H9 (cell line): ENCODE data around the gene ANKIB1. TPM values are rescaled to one million over a fixed set of nuclear protein-coding genes. Genes with fewer than 3 reads are reported as not detected.
A peak's percentile ranks its signal among the peaks of the same experiment; 100 is the strongest.

Experiments used
- DNase-seq: peaks from one replicate; pipeline ENCODE4 v3.0.0-alpha.2; 2017
- H2AFZ ChIP-seq: one replicate; pipeline ENCODE4 v1.6.1; 2013; ENCODE audit warnings: mild to moderate bottlenecking, low read length, control low read depth, moderate library complexity
- H2AK5ac ChIP-seq: 2 replicates; pipeline ENCODE4 v1.6.1; 2013; ENCODE audit warnings: low read length, control low read depth, mixed read lengths; ENCODE audit not compliant: insufficient read length
- H2BK120ac ChIP-seq: one replicate; pipeline ENCODE4 v1.6.1; 2013; ENCODE audit warnings: low read depth, mild to moderate bottlenecking, low read length, control low read depth, inconsistent platforms; ENCODE audit not compliant: poor library complexity, severe bottlenecking
- H2BK12ac ChIP-seq: 2 replicates; pipeline ENCODE4 v1.6.1; 2013; ENCODE audit warnings: low read length, control low read depth, mixed read lengths, low read depth; ENCODE audit not compliant: insufficient read length
- H2BK15ac ChIP-seq: 2 replicates; pipeline ENCODE4 v1.6.1; 2013; ENCODE audit warnings: low read depth, low read length, control low read depth
- H2BK20ac ChIP-seq: one replicate; pipeline ENCODE4 v1.6.1; 2013; ENCODE audit warnings: low read depth, mild to moderate bottlenecking, low read length, control low read depth, inconsistent platforms; ENCODE audit not compliant: poor library complexity, severe bottlenecking
- H2BK5ac ChIP-seq: 2 replicates; pipeline ENCODE4 v1.6.1; 2013; ENCODE audit warnings: low read length, control low read depth, mixed read lengths; ENCODE audit not compliant: insufficient read length
- H3K14ac ChIP-seq: 2 replicates; pipeline ENCODE4 v1.6.1; 2013; ENCODE audit warnings: low read length, control low read depth; ENCODE audit not compliant: insufficient read depth
- H3K18ac ChIP-seq: 2 replicates; pipeline ENCODE4 v1.6.1; 2013; ENCODE audit warnings: low read depth, mild to moderate bottlenecking, mixed read lengths, low read length, control low read depth; ENCODE audit not compliant: insufficient read length
- H3K23ac ChIP-seq: 2 replicates; pipeline ENCODE4 v1.6.1; 2013; ENCODE audit warnings: low read length, control low read depth, mixed read lengths, low read depth; ENCODE audit not compliant: insufficient read length
- H3K23me2 ChIP-seq: 2 replicates; pipeline ENCODE4 v1.6.1; 2013; ENCODE audit warnings: low read depth, mild to moderate bottlenecking, mixed read lengths, low read length, control low read depth; ENCODE audit not compliant: insufficient read length, poor library complexity, severe bottlenecking
- H3K27ac ChIP-seq: 2 replicates; pipeline ENCODE4 v1.5.1; 2013; ENCODE audit warnings: low read length, control low read depth, mixed read lengths, low read depth; ENCODE audit not compliant: insufficient read length
- H3K27me3 ChIP-seq: 2 replicates; pipeline ENCODE4 v1.6.1; 2013; ENCODE audit warnings: low read length, control low read depth, inconsistent platforms; ENCODE audit not compliant: insufficient read depth
- H3K4ac ChIP-seq: 2 replicates; pipeline ENCODE4 v1.6.1; 2013; ENCODE audit warnings: low read depth, mild to moderate bottlenecking, control low read depth, inconsistent platforms, low read length, moderate library complexity
- H3K4me1 ChIP-seq: 2 replicates; pipeline ENCODE4 v1.6.1; 2013; ENCODE audit warnings: low read length, control low read depth, inconsistent platforms; ENCODE audit not compliant: insufficient read depth
- H3K4me2 ChIP-seq: 2 replicates; pipeline ENCODE4 v1.6.1; 2013; ENCODE audit warnings: low read length, control low read depth, mixed read lengths; ENCODE audit not compliant: insufficient read length, insufficient read depth
- H3K56ac ChIP-seq: 2 replicates; pipeline ENCODE4 v1.6.1; 2013; ENCODE audit warnings: low read depth, mild to moderate bottlenecking, mixed read lengths, low read length, control low read depth; ENCODE audit not compliant: insufficient read length
- H3K79me1 ChIP-seq: 2 replicates; pipeline ENCODE4 v1.6.1; 2013; ENCODE audit warnings: low read depth, mild to moderate bottlenecking, moderate library complexity, low read length, control low read depth, inconsistent platforms; ENCODE audit not compliant: insufficient read depth, poor library complexity, severe bottlenecking
- H3K79me2 ChIP-seq: 2 replicates; pipeline ENCODE4 v1.6.1; 2013; ENCODE audit warnings: low read length, control low read depth, inconsistent platforms; ENCODE audit not compliant: insufficient read depth
- H3K9ac ChIP-seq: 2 replicates; pipeline ENCODE4 v1.6.1; 2013; ENCODE audit warnings: low read length, control low read depth, mixed read lengths; ENCODE audit not compliant: insufficient read length; ENCODE audit errors: extremely low read depth
- H3K9me3 ChIP-seq: one replicate; pipeline ENCODE4 v1.6.1; 2013; ENCODE audit warnings: low read depth, low read length, inconsistent platforms; ENCODE audit not compliant: control insufficient read depth
- H3T11ph ChIP-seq: one replicate; pipeline ENCODE4 v1.6.1; 2013; ENCODE audit warnings: mild to moderate bottlenecking, low read length, control low read depth, inconsistent platforms
- H4K20me1 ChIP-seq: one replicate; pipeline ENCODE4 v1.6.1; 2013; ENCODE audit not compliant: control insufficient read depth, insufficient read length, insufficient read depth
- H4K5ac ChIP-seq: 2 replicates; pipeline ENCODE4 v1.6.1; 2013; ENCODE audit warnings: low read depth, mild to moderate bottlenecking, mixed read lengths, low read length, control low read depth; ENCODE audit not compliant: insufficient read length
- H4K8ac ChIP-seq: replicated peaks from 2 replicates; pipeline ENCODE4 v1.6.1; 2013; ENCODE audit warnings: low read length, control low read depth, mixed read lengths, low read depth; ENCODE audit not compliant: insufficient read length
- H4K91ac ChIP-seq: 2 replicates; pipeline ENCODE4 v1.6.1; 2013; ENCODE audit warnings: low read depth, mild to moderate bottlenecking, moderate library complexity, mixed read lengths, low read length, control low read depth; ENCODE audit not compliant: insufficient read length
- H3K27ac Mint-ChIP-seq, 3 experiments: 2 replicates in 2 of 3; 3 replicates in 1 of 3; pipeline ENCODE4 v1.8.0; 2020 to 2021; ENCODE audit warnings: mixed read lengths in 3 of 3, mild to moderate bottlenecking in 1 of 3, moderate library complexity in 1 of 3
- H3K27me3 Mint-ChIP-seq: 2 replicates; pipeline ENCODE4 v1.8.0; 2021; ENCODE audit warnings: low read depth, mild to moderate bottlenecking, moderate library complexity, mixed read lengths
- H3K36me3 Mint-ChIP-seq, 3 experiments: 2 replicates in 2 of 3; 3 replicates in 1 of 3; pipeline ENCODE4 v1.8.0; 2020 to 2021; ENCODE audit warnings: low read depth in 3 of 3, mixed read lengths in 3 of 3; ENCODE audit not compliant: insufficient read depth in 1 of 3
- H3K4me1 Mint-ChIP-seq, 2 experiments: 2 replicates each; pipeline ENCODE4 v1.8.0; 2020; ENCODE audit warnings: mixed read lengths in 2 of 2
- H3K4me3 Mint-ChIP-seq, 2 experiments: 2 replicates in 1 of 2; 3 replicates in 1 of 2; pipeline ENCODE4 v1.8.0; 2020 to 2021; ENCODE audit warnings: mild to moderate bottlenecking in 2 of 2, mixed read lengths in 2 of 2, moderate library complexity in 1 of 2
- H3K9me3 Mint-ChIP-seq, 2 experiments: 2 replicates in 1 of 2; 3 replicates in 1 of 2; pipeline ENCODE4 v1.8.0; 2020; ENCODE audit warnings: mild to moderate bottlenecking in 2 of 2, mixed read lengths in 2 of 2, moderate library complexity in 1 of 2
- whole genome bisulfite sequencing: extraction: QIAGEN DNeasy Blood & Tissue Kit; methylation state at CpG from one replicate; pipeline ENCODE4 v1.1.7; 2013; ENCODE audit warnings: missing lambda C conversion rate, low lambda C conversion rate, mixed read lengths; ENCODE audit not compliant: insufficient read length; ENCODE audit errors: extremely low coverage; 5-methylcytosine and 5-hydroxymethylcytosine counted together
- total RNA-seq: library from RNA; stranded (reverse); gene quantifications from 2 replicates; pipeline ENCODE4 v1.2.1, GENCODE V29; 2021
- TF ChIP-seq, protein P1 (sequence below): fragments of 200-600 bp; sonication (generic); conservative IDR thresholded peaks from 3 replicates; pipeline ENCODE4 v1.8.0; 2021; ENCODE audit warnings: antibody characterized with exemption, mild to moderate bottlenecking

Gene ANKIB1
- total RNA-seq, 1 experiment from 2014 or later = 42.0 TPM

DNA sequence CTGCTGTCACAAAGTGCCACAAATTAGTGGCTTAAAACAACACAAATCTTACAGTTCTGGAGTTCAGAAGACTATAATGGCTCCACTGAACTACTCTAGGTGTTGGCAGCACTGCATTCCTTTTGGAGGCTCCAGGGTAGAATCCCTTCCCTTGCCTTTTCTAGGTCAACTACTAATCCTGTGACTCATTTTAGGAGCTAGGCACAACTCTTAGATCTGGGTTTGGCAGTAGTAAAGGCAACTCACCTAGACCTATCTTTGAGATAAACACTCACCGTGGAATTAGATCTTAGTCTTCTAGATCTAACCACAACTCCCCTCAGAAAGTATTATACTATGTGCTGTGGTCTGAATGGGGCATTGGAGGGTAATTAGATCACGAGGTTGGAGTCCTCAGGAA, 60.4 kb downstream of the ANKIB1 start:
- H3K27ac Mint-ChIP-seq = peak overlapping the region in 1 of 3 experiments; percentile 45; a peak in 2 of 7 replicates
- Histone ChIP-seq H2BK5ac (no peak overlapping the region), H2BK20ac (no peak overlapping the region), H3K27ac (no peak overlapping the region), H2AFZ (no peak overlapping the region), H4K8ac (no peak overlapping the region), H3K4ac (no peak overlapping the region), H3K18ac (no peak overlapping the region), H3K27me3 (no peaks in the 10 kb centered on the region), H2BK12ac (no peak overlapping the region), H3K56ac (no peak overlapping the region), H3K79me2 (no peaks in the 10 kb centered on the region), H4K91ac (no peak overlapping the region), H2AK5ac (no peak overlapping the region), H3K23me2 (no peaks in the 10 kb centered on the region), H3K79me1 (no peaks in the 10 kb centered on the region), H3K14ac (no peak overlapping the region), H4K20me1 (no peaks in the 10 kb centered on the region), H2BK120ac (no peak overlapping the region), H3T11ph (no peak overlapping the region), H3K4me1 (no peaks in the 10 kb centered on the region), H3K9me3 (no peaks in the 10 kb centered on the region), H3K4me2 (no peak overlapping the region), H4K5ac (no peak overlapping the region), H3K23ac (no peak overlapping the region), H2BK15ac (no peak overlapping the region), H3K9ac (no peak overlapping the region)
- no peaks in the 10 kb centered on the region for H3K4me1 Mint-ChIP-seq
- H3K36me3 Mint-ChIP-seq = peaks cover 0 to 12% (median 5%) of the 10 kb centered on the region in 3 experiments; a peak in 4 of 7 replicates
- H3K4me3 Mint-ChIP-seq = no peak overlapping the region
- no peaks in the 10 kb centered on the region for H3K9me3 Mint-ChIP-seq
- WGBS = no CpG with 5 or more reads among the region's 2 CpGs
- no peak for DNase-seq
- H3K27me3 Mint-ChIP-seq = no peaks in the 10 kb centered on the region
- TF ChIP-seq, protein P1, sequence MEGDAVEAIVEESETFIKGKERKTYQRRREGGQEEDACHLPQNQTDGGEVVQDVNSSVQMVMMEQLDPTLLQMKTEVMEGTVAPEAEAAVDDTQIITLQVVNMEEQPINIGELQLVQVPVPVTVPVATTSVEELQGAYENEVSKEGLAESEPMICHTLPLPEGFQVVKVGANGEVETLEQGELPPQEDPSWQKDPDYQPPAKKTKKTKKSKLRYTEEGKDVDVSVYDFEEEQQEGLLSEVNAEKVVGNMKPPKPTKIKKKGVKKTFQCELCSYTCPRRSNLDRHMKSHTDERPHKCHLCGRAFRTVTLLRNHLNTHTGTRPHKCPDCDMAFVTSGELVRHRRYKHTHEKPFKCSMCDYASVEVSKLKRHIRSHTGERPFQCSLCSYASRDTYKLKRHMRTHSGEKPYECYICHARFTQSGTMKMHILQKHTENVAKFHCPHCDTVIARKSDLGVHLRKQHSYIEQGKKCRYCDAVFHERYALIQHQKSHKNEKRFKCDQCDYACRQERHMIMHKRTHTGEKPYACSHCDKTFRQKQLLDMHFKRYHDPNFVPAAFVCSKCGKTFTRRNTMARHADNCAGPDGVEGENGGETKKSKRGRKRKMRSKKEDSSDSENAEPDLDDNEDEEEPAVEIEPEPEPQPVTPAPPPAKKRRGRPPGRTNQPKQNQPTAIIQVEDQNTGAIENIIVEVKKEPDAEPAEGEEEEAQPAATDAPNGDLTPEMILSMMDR = no peak
